HG02884 (cell line): ENCODE data around the gene FKBP2.

ENCODE experiments used
- ATAC-seq: cut with Tn5 transposase; IDR thresholded peaks from one replicate; pipeline ENCODE4 v1.9.1; 2021; ENCODE audit warnings: mild to moderate bottlenecking, moderate library complexity; ENCODE audit not compliant: unreplicated experiment

The FKBP2 gene

GRCh38 chr11:64246871-64247728 lies 6.2 kb downstream of the FKBP2 start, which contains the start of gene PPP1R14B:
Gene PPP1R14B, minus strand, starts transcription at chr11:64246943. Its CDS starts 270 bp downstream, at chr11:64246673.
- peak; percentile 45 for ATAC-seq

DNA sequence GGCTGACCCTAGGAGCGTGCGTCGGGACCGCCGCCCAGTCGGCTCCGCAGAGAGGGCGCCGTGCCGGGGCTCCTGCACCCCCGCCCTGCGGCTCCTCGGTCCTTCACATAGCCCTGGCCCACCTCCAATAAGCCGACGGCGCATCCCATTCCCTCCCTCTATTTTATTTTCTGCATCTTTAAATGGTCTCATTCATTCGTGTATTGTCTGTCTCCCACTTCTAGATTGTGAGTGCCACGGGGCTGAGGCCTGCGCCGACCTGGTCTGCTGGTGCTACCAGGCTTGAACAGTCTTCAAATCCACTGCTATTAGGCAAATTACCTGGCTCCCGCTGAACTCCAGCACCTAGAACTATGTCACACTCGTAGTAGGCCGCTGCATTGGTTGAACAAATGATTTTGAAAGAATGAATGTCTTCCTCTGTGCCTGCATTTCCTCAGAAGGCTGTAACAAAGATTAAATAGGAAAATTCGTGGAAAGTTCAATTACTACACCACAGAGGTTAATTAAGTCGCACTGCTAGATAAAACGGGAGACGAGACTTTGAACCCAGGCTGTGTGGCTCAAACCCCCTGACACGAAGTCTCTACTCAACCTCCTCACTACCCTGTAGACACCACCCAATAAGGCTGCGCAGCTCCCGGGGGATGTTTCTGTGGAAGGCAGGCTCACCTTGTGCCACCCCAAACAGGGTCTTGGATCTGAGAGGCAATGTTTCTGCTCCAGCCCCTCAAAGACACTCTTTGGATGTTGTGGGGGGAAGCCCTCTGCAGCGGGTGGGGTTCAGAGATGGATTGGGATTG lies 7.0 kb downstream of the FKBP2 start:
- no peak for ATAC-seq

- no peak for ATAC-seq
Measured at GRCh38 chr11:64248578-64248977, 7.7 kb downstream of the FKBP2 start.

GRCh38 chr11:64249038-64249437 lies 8.1 kb downstream of the FKBP2 start:
- no peak for ATAC-seq

DNA sequence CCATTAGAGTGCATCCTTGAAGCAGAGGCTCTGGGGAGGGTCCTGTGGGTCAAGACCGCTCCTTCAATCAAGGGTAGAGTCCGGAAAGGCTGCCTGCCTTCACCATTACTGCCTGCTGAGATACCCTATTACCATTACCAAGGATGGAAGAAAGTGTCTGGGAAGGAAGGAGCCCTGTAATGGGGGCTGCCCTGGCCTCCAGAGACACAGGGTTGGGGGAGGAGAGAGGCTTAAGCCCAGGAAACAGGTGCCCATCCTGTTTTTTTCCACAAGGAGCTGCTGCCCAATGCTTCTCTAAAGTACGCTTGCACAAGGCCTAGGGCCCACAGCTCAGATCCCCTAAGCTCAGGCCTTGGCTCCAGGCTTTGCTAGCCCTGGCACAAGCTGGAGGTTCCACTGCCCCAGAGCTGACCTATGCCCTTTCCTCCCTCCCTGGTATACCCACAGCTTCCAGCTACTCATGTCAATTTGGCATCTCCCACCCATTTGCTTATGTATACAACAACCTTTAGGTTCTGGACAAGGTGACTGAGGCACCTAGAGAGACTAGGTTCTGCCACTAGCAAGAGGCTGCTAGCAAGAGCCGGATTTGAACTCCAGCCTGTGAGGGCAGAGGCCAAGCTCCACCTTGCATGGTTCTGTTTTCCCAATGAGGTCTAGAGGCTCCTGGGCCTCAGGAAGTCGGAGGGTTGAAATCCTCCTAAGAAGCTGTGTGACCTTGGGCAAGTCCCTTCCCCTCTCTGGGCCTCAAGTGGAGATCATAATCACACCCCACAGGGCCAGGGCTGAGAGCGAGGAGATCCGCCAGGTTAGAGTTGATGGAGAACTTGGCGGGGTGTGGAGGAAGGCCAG lies 8.9 kb downstream of the FKBP2 start:
- ATAC-seq = no peak

DNA sequence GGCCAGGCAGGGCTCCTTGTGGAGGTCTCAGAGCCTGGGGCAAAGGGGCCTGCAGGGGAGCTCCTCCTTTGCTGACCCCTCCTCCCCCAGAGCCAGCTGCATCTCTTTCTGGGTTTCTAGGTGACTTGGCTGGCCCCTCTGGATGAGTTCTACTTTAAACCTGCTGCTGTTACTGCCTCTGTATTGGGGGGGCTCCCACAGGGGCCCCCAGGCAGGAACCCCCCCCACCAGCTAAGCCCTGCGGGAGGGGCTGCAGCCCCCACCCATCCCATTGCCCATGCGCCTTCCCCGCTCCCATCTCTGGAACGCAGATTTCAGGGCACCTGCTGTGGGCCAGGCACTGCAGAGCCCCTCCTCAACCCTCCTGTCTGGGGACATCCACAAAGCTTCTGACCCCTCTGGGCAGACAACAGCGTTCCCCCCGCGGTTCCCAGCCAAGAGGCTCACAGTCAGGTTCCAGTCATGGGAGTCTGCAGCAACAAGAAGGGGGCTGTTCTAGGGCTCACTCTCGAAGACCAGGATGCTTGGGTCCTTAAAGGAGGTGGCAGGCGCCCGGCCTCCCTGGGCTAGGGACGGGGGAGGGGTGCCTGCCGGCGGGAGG lies 9.6 kb downstream of the FKBP2 start:
- ATAC-seq = no peak

GRCh38 chr11:64251016-64251752 lies 10.3 kb downstream of the FKBP2 start, which contains the start of gene PLCB3:
Gene PLCB3, plus strand, starts transcription at chr11:64251530. Its CDS starts 120 bp downstream, at chr11:64251650.
- ATAC-seq = no peak

- ATAC-seq = no peak
Measured at GRCh38 chr11:64251753-64252002, 10.8 kb downstream of the FKBP2 start.

DNA sequence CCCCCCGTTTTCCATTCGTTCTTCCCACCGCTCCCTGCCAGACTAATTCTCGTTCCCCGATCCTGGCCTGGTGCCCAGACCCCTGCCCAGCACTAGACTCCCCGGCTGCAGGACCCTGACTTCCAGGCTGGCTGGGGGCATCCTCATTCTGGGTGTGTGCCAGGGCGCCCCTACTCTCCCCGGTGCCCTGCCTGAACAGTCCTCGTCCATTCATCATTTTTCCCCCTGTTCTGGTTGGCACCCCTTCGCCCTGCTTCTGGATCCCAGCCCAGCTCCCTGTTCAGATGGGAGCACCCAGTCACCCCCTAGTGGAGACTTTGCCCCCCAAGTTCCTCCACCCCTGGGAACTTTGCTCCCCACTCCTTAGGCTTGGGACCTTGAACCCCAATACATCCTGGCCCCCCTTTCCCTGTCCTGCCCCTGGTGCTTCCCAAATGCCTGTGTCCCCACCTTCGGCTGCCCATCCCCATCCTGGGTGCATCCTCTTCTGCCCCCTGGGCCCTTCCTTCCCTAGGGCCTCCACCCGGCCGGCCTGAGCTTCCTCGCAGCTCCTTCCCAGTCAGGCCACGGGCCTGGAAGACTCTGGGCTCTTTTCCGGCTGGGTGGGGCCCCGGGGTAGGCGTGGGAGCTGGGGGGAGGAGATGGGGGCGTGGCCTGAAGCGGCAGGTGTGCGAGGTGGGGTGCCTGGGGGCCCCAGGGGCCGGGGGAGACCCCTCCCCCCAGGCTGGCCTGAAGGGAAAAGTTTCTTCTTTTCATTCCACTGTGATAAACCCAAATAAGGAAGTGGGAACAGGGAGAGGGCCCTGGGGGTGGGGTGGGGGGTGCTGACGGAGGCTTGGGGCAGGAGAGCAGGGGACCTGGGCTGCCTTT lies 11.3 kb downstream of the FKBP2 start:
- no peak for ATAC-seq

- no peak for ATAC-seq
Measured at GRCh38 chr11:64253043-64253442, 12.1 kb downstream of the FKBP2 start.

DNA sequence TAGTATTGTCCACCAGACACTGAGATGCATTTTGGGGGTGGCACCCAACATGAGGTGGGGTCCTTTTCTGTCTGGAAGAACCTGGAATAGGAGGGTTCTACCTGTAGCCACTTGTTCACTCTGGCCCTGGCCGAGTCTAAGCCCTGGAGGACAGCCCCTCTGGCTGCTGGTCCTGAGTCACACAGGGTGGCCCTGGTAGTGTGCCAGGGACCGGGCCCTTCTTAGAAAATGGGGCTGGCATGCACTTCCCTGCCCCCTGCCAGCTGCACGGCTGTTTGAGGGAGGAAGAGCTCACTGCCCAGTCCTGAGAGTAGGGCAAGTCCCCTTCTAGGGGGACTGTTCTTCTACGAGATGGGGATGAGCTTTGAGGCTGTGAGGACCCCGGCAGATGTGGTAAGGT lies 12.6 kb downstream of the FKBP2 start:
- ATAC-seq = no peak

GRCh38 chr11:64254326-64254725 lies 13.4 kb downstream of the FKBP2 start:
- no peak for ATAC-seq

- ATAC-seq = no peak
Measured at GRCh38 chr11:64255135-64256128, 14.5 kb downstream of the FKBP2 start.

DNA sequence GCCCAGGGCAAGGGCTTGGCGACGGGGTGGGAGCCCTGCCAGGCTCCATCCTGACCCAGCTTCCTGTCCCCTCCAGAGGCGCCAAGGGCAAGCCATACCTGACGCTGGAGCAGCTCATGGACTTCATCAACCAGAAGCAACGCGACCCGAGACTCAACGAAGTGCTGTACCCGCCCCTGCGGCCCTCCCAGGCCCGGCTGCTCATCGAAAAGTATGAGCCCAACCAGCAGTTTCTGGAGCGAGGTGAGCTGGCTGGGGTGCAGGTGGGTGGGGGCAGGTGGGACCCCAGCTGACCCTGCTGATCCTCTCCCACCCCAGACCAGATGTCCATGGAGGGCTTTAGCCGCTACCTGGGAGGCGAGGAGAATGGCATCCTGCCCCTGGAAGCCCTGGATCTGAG lies 15.4 kb downstream of the FKBP2 start:
- no peak for ATAC-seq

DNA sequence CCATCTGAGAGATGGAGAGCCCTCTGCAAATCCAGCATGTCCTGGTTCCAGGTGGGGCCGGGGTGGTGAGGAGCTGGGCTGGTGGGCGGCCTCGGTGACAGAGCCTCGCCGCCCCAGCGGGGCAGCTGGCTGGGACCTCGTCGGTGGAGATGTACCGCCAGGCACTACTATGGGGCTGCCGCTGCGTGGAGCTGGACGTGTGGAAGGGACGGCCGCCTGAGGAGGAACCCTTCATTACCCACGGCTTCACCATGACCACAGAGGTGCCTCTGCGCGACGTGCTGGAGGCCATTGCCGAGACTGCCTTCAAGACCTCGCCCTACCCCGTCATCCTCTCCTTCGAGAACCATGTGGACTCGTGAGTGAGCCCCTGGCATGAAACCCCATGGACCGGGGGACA lies 17.5 kb downstream of the FKBP2 start:
- ATAC-seq = no peak

DNA sequence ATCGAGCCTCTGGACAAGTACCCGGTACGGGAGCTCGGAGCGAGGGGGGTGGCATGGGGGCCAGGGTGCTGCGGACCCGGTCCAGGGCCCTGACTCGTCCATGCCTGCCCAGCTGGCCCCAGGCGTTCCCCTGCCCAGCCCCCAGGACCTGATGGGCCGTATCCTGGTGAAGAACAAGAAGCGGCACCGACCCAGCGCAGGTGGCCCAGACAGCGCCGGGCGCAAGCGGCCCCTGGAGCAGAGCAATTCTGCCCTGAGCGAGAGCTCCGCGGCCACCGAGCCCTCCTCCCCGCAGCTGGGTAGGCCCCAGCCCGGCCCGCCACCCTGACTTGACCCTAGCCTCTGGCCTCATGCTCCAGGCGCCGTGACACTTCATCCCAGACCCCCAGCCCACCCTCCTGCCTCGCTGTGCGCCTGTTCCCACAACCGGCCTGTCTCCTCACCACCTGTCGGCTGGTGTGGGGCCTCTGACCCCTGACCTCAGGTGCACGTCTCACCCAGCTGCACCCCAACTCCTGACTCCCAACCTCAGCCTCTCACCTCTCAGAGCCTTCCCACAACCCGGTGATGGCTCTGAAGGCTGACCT lies 18.1 kb downstream of the FKBP2 start:
- ATAC-seq = no peak

- no peak for ATAC-seq
Measured at GRCh38 chr11:64259533-64260067, 18.7 kb downstream of the FKBP2 start.
